WTC11 (cell line): ENCODE results near the gene BNIP1.
"Not testable (repeated sequence)": the region's sequence is repeated elsewhere in the genome, so short reads cannot be mapped to it uniquely, and the experiment has no call there.

Source experiments
- CTCF ChIP-seq: fragments of 200-600 bp; IDR thresholded peaks from 2 replicates; pipeline ENCODE4 v1.8.0; 2022; ENCODE audit warnings: antibody characterized with exemption
- E2F5 ChIP-seq: sonication (generic); formaldehyde crosslinking; IDR thresholded peaks from 2 replicates; pipeline ENCODE4 v1.8.1; 2022; ENCODE audit warnings: mild to moderate bottlenecking, moderate library complexity, missing genetic modification reagents
- PRDM15 ChIP-seq: sonication (generic); formaldehyde crosslinking; IDR thresholded peaks from 2 replicates; pipeline ENCODE4 v1.8.0; 2022; ENCODE audit warnings: missing genetic modification reagents
- TCF7 ChIP-seq: sonication (generic); formaldehyde crosslinking; IDR thresholded peaks from 2 replicates; pipeline ENCODE4 v1.8.0; 2022; ENCODE audit warnings: mild to moderate bottlenecking, low read depth, missing genetic modification reagents, moderate library complexity
- ZNF138 ChIP-seq: sonication (generic); formaldehyde crosslinking; conservative IDR thresholded peaks from 2 replicates; pipeline ENCODE4 v1.8.1; 2022; ENCODE audit warnings: mild to moderate bottlenecking, moderate library complexity, missing genetic modification reagents

- not testable (repeated sequence) for TF ChIP-seq ZNF138 (CRISPR knock-in tag); TCF7 (CRISPR knock-in tag); CTCF; PRDM15 (CRISPR knock-in tag); E2F5
These were observed 10.3 kb downstream of the BNIP1 start for GRCh38 chr5:173154619-173155018.
